RWPE1 (cell line): ENCODE measurements around the gene DOC2A.
A peak's percentile ranks its signal among the peaks of the same experiment; 100 is the strongest.

Experiments
- CTCF ChIA-PET: fragments of 350-600 bp; sonication (Branson Sonifier 250); formaldehyde crosslinking; extraction: SDS; loops from one replicate; lab custom pipeline; 2021; lab: Yijun Ruan, JAX
- POLR2A ChIA-PET: fragments of 400-600 bp; formaldehyde crosslinking; extraction: SDS; loops from one replicate; lab custom pipeline; 2020; ENCODE audit warnings: antibody characterized with exemption; ENCODE audit not compliant: low non-redundant PET; lab: Yijun Ruan, JAX
- DNase-seq: peaks from one replicate; pipeline ENCODE4 v3.0.0; 2012; ENCODE audit warnings: low spot score
- H3K27ac ChIP-seq: fragments of 450-650 bp; 2 replicates; pipeline ENCODE4 v1.5.1; 2017
- CTCF ChIP-seq: fragments of 450-650 bp; conservative IDR thresholded peaks from 2 replicates; pipeline ENCODE4 v1.5.1; 2017; ENCODE audit warnings: low read depth, mild to moderate bottlenecking

Gene DOC2A

GRCh38 chr16:29982560-29983419 lies 28.0 kb downstream of the DOC2A start:
- 0 out of 2 replicates have a peak overlapping the region, but pooled peaks have one; percentile 13 for H3K27ac ChIP-seq
- CTCF ChIA-PET = interaction anchor here (1.0 kb wide), 1 partner anchor 11 kb away, joined by 5 read pairs; no protein-coding TSS in a partner anchor
- TF ChIP-seq CTCF = no peak
- no peak for DNase-seq
- POLR2A ChIA-PET = no interaction called here

GRCh38 chr16:29978564-29979270 lies 32.1 kb downstream of the DOC2A start:
- 0 out of 2 replicates have a peak overlapping the region, but pooled peaks have one; percentile 2 for H3K27ac ChIP-seq
- no peak for TF ChIP-seq CTCF
- POLR2A ChIA-PET = no interaction called here
- DNase-seq = no peak
- CTCF ChIA-PET = no interaction called here

- ChIA-PET CTCF (interaction anchor here (0.5 kb wide), 1 partner anchor 49 kb away, joined by 4 read pairs; no protein-coding TSS in a partner anchor), POLR2A (no interaction called here)
- H3K27ac ChIP-seq = 0 out of 2 replicates have a peak overlapping the region, but pooled peaks have one; percentile 2
- DNase-seq = no peak
- no peak for TF ChIP-seq CTCF
Observed at GRCh38 chr16:29978081-29978480, 32.7 kb downstream of the DOC2A start.

- DNase-seq = no peak
- no peak overlapping the region for H3K27ac ChIP-seq
- CTCF ChIA-PET = interaction anchor here (0.5 kb wide), 1 partner anchor 48 kb away, joined by 4 read pairs; no protein-coding TSS in a partner anchor
- no peak for TF ChIP-seq CTCF
- POLR2A ChIA-PET = no interaction called here
Observed at GRCh38 chr16:29977063-29977825, 33.6 kb downstream of the DOC2A start.

GRCh38 chr16:29975811-29976511 lies 34.9 kb downstream of the DOC2A start:
- POLR2A ChIA-PET = interaction anchor here (1.4 kb wide), 1 partner anchor 50 kb away, joined by 10 read pairs; the partner anchor contains the start of gene KCTD13
- no peak for DNase-seq
- CTCF ChIA-PET = no interaction called here
- TF ChIP-seq CTCF = no peak
- peak overlapping the region; percentile 53 for H3K27ac ChIP-seq
